Mesenteric fat pad (tissue), 1 donor: ENCODE data around the gene TMIGD1. TPM values are rescaled to one million over a fixed set of nuclear protein-coding genes. Genes with fewer than 3 reads are reported as not detected.
"Not testable (repeated sequence)": the region's sequence is repeated elsewhere in the genome, so short reads cannot be mapped to it uniquely, and the experiment has no call there.

ENCODE experiments used
- DNase-seq: peaks from one replicate; pipeline ENCODE4 v3.0.0-alpha.2; 2020; ENCODE audit warnings: low spot score
- total RNA-seq: library from RNA; stranded (reverse); fragmentation: NEBNext Ultra II Directional; extraction: Animal tissue kit (Norgen Biotek cat#: 25700); gene quantifications from one replicate; pipeline ENCODE4 v1.2.1, GENCODE V29; 2021
- donor health status: DM: yes; HTN: yes; CAD: no.

The TMIGD1 gene
- total RNA-seq, 1 donor from 2014 or later = not detected

- DNase-seq = no peak
These were observed 24.4 kb upstream of the TMIGD1 start for GRCh38 chr17:30358055-30358760.

DNA sequence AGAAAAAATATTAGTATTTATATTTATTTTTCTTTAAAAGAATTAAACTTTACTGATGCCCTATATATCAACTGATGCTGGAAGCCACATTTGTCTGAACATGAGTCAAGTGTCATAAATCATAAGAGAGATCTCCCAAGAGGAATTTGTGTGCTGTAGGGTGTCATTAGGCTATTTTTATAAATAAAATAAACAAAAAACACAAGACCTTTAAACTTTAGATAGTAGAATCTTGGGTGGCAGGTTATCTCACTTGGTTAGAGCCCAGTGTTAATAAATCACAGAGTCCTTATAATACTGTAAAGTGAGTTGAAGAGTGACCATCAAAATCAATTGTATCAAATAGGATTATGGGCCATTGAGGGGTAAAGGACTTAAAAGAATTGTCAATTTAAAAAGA lies 23.6 kb upstream of the TMIGD1 start:
- DNase-seq = no peak

- no peak for DNase-seq
These were observed 20.8 kb upstream of the TMIGD1 start for GRCh38 chr17:30354701-30355100.

- no peak for DNase-seq
These were observed 18.5 kb upstream of the TMIGD1 start for GRCh38 chr17:30352240-30352814.

GRCh38 chr17:30351735-30352134 lies 17.9 kb upstream of the TMIGD1 start:
- no peak for DNase-seq

DNA sequence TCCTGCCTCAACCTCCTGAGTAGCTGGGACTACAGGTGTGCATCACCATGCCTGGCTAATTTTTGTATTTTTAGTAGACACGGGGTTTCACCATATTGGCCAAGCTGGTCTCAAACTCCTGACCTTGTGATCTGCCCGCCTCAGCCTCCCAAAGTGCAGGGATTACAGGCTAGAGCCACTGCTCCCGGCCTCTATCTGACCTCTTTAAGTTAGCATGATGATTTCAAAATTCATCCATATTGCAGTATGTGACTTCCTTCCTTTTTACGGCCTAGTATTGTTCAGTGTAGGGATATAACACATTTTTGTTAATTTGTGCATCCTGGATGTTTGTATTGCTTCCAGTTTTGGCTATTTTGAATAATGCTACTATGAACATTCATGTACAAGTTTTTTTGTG lies 17.4 kb upstream of the TMIGD1 start:
- DNase-seq = not testable (repeated sequence)

- DNase-seq = no peak
These were observed 15.4 kb upstream of the TMIGD1 start for GRCh38 chr17:30349252-30349651.

GRCh38 chr17:30347488-30347887 lies 13.6 kb upstream of the TMIGD1 start:
- no peak for DNase-seq

GRCh38 chr17:30346221-30346795 lies 12.5 kb upstream of the TMIGD1 start:
- DNase-seq = no peak

DNA sequence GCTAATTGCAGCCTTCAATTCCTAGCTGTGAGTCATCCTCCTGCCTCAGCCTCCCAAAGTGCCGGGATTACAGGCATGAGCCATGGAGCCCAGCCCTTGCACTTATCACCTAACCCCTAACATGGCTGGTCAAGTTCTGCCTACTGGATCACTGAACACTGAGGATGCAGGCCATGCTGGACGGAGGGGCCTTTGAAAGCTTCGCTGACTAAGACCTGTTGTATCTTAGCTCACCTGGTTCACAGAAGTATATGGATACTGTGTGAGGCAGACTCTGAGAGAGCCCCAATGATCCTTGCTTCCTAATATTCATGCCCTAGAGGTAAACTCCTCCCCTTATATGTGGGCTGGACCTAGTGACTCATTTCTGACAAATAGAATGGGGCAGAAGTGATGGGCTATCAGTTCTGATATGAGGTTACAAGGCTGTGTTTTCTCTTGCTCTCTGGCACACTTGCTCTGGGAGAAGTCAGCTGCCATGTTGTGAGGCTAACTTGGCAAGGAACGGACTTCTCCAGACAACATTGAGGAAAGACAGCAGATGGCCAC lies 11.7 kb upstream of the TMIGD1 start:
- DNase-seq = no peak

GRCh38 chr17:30345089-30345433 lies 11.2 kb upstream of the TMIGD1 start:
- no peak for DNase-seq

DNA sequence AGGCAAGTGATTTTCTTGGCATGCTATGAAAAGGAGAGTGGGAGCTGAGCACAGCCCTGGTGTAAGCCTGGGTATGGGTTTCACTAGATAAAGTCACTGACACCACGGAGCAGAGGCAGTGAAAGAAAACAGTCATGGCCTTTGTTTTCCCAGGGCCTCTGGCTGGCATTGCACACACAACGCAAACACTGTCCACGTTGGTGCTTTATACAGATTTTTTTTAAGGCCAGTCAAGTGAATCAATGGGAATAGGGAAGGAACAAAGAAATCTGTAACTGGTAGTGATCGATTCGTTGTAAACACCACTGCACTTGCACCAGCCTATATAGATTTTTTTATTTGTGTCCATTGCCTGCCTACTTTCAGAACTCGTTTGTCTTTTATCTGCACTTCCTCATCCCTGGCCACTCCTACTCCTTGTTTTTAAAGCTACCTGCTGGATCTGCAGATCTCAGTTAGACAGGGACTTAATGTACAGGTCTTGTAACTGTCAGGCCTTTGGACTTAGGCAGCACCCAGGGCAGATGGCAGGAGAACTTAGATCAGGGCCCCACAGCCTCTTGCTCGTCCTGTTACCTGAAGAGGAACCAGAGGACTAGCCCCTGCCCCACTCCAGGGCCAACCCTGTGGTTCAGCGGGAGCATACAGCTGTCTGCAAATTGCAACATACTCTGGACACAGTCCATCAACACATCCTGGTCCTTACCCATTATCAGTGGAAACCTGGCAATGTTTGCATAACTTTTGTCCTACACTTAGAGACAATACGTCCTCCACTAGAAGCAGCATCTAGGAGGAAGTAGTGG lies 10.6 kb upstream of the TMIGD1 start:
- DNase-seq = no peak

DNA sequence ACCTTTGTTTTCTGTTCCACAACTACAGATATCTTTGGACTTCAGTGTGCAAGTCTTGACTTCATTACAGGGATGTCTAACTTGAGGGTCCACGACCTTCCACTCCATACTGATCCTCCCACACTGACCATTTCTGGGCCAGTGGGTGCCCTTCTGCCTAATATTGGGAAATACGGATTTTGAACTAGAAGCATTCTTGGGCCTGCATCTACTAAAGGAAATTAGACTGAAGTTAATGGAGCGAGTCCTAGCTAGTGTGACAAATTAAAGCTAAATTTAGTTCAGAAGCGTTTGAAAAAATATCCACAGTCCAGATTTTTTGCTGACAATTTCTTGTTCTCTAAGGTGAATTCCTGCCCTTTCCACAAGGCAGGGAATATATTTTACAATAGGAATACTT lies 9.9 kb upstream of the TMIGD1 start:
- DNase-seq = no peak

GRCh38 chr17:30343244-30343643 lies 9.4 kb upstream of the TMIGD1 start:
- DNase-seq = not testable (repeated sequence)

- no peak for DNase-seq
These were observed 7.9 kb upstream of the TMIGD1 start for GRCh38 chr17:30341703-30342249.

DNA sequence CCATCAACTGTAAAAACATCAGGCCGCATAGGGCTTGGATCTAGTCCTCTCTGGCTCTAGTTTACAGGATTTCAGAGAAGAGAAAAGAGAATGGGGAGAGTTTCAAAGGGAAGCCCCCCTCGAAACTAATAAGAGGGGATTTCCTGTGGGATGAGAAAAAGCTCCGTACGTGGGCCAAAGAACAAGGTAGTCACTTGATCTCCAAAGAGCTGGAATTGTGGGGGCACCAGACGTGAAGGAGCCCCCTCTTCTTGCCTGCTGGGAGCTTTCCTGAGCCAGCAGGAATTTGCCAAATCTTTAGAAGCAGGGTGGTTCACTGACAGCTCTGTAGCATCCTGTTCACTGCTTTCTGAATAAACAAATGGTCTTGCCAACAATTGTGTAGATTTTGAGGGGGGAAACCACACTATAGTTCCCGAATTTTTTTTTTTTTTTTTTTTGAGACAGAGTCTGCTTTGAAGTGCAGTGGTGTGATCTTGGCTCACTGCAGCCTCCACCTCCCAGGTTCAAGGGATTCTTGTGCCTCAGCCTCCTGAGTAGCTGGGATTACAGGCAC lies 7.0 kb upstream of the TMIGD1 start:
- no peak for DNase-seq

GRCh38 chr17:30339086-30339485 lies 5.2 kb upstream of the TMIGD1 start:
- no peak for DNase-seq

- DNase-seq = no peak
These were observed 3.6 kb upstream of the TMIGD1 start for GRCh38 chr17:30337393-30337999.

GRCh38 chr17:30336369-30337171 lies 2.7 kb upstream of the TMIGD1 start:
- no peak for DNase-seq

- no peak for DNase-seq
These were observed 564 bp upstream of the TMIGD1 start for GRCh38 chr17:30334421-30334820.
